ENCODE measurements around the gene DCANP1.

Gene DCANP1

GRCh38 chr5:135437422-135437795, 9.7 kb downstream of the DCANP1 start:
- Mint-ChIP-seq H3K36me3 (ENCODE audit: low read depth) (no peaks in the 10 kb centered on the region), H3K9me3 (no peaks in the 10 kb centered on the region), H3K27me3 (ENCODE audit: low read depth) (peaks cover 19% of the 10 kb centered on the region), H3K4me1 (peaks cover 72% of the 10 kb centered on the region), H3K4me3 (no peak overlapping the region), H3K27ac (peak overlapping the region; percentile 56 to 84 (median 77))
- TF ChIP-seq CTCF (IDR thresholded peaks at IDR 0.05; ENCODE audit: unreplicated experiment in 3 of 3), result no peak

GRCh38 chr5:135436951-135437418, 10.2 kb downstream of the DCANP1 start:
- Mint-ChIP-seq H3K4me1 (peaks cover 68% of the 10 kb centered on the region), H3K9me3 (no peaks in the 10 kb centered on the region), H3K4me3 (no peak overlapping the region), H3K27me3 (ENCODE audit: low read depth) (peaks cover 17% of the 10 kb centered on the region), H3K27ac (no peak overlapping the region), H3K36me3 (ENCODE audit: low read depth) (no peaks in the 10 kb centered on the region)
- TF ChIP-seq CTCF (IDR thresholded peaks at IDR 0.05; ENCODE audit: unreplicated experiment in 3 of 3), result no peak

- H3K27ac Mint-ChIP-seq, result no peak overlapping the region
- no peaks in the 10 kb centered on the region for H3K9me3 Mint-ChIP-seq
- TF ChIP-seq CTCF (IDR thresholded peaks at IDR 0.05; ENCODE audit: unreplicated experiment in 3 of 3), result no peak
- no peak overlapping the region for H3K4me3 Mint-ChIP-seq
- H3K27me3 Mint-ChIP-seq (ENCODE audit: low read depth), result peaks cover 17% of the 10 kb centered on the region
- H3K4me1 Mint-ChIP-seq, result peaks cover 55% of the 10 kb centered on the region
- H3K36me3 Mint-ChIP-seq (ENCODE audit: low read depth), result no peaks in the 10 kb centered on the region
Measured at GRCh38 chr5:135435467-135436330, 11.4 kb downstream of the DCANP1 start.

GRCh38 chr5:135434591-135435466, 12.3 kb downstream of the DCANP1 start:
- TF ChIP-seq CTCF (IDR thresholded peaks at IDR 0.05; ENCODE audit: unreplicated experiment in 3 of 3), result no peak
- no peaks in the 10 kb centered on the region for H3K36me3 Mint-ChIP-seq (ENCODE audit: low read depth)
- peak overlapping the region in 1 of 3 experiments; percentile 10 for H3K4me3 Mint-ChIP-seq
- H3K4me1 Mint-ChIP-seq, result peaks cover 59% of the 10 kb centered on the region
- no peaks in the 10 kb centered on the region for H3K9me3 Mint-ChIP-seq
- no peak overlapping the region for H3K27ac Mint-ChIP-seq
- H3K27me3 Mint-ChIP-seq (ENCODE audit: low read depth), result peaks cover 17% of the 10 kb centered on the region

- peak overlapping the region in 2 of 3 experiments; percentile 2 to 18 for H3K27ac Mint-ChIP-seq
- peaks cover 59% of the 10 kb centered on the region for H3K4me1 Mint-ChIP-seq
- TF ChIP-seq CTCF (IDR thresholded peaks at IDR 0.05; ENCODE audit: unreplicated experiment in 3 of 3), result no peak
- H3K4me3 Mint-ChIP-seq, result no peak overlapping the region
- H3K27me3 Mint-ChIP-seq (ENCODE audit: low read depth), result peaks cover 13% of the 10 kb centered on the region
- no peaks in the 10 kb centered on the region for H3K36me3 Mint-ChIP-seq (ENCODE audit: low read depth)
- H3K9me3 Mint-ChIP-seq, result peaks cover 7% of the 10 kb centered on the region
Measured at GRCh38 chr5:135433681-135434426, 13.3 kb downstream of the DCANP1 start.
